Measurements from ENCODE around the gene SLIRP.

DNA sequence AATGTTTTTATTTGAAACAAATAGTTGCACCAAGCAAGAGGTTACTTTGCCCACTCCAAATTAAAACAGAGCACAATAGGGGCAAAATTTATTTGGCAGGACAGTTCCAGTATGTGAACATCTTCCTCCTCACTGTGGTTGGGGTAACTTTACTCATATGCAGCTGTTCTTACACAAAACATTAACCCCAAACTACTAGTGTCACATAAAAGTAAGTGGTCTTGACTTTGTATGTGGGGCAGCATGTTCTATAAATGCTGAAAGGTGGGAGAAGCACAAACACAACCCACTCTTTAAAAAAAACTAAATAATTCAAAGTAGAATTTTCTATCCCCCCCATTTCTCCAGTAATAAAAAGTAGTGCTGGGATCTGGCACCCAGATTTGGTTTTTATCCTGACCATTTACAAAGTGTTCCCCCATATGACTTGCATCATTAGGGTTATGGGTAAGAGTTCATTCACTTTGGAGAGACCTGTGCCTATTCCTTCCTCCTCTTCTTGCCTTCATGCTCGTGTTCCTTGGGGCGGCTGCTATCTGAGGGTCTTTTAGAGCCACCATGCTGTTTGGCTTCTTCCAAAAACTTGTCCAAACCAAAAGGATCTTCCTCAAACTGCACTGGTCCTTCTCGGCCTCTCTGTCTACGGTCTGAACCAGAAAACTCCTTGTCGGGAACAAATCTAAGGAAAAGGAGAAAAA, 9.9 kb downstream of the SLIRP start:
- no peak for TF ChIP-seq CTCF (IDR thresholded peaks at IDR 0.05; ENCODE audit: insufficient read depth, low read depth, low read length)
- no peak for TF ChIP-seq EZH2 (IDR thresholded peaks at IDR 0.05; ENCODE audit: insufficient read depth, low read length)
